Measurements from ENCODE around the gene FAM90A1.
"Not testable (repeated sequence)": the region's sequence is repeated elsewhere in the genome, so short reads cannot be mapped to it uniquely, and the experiment has no call there.

DNA sequence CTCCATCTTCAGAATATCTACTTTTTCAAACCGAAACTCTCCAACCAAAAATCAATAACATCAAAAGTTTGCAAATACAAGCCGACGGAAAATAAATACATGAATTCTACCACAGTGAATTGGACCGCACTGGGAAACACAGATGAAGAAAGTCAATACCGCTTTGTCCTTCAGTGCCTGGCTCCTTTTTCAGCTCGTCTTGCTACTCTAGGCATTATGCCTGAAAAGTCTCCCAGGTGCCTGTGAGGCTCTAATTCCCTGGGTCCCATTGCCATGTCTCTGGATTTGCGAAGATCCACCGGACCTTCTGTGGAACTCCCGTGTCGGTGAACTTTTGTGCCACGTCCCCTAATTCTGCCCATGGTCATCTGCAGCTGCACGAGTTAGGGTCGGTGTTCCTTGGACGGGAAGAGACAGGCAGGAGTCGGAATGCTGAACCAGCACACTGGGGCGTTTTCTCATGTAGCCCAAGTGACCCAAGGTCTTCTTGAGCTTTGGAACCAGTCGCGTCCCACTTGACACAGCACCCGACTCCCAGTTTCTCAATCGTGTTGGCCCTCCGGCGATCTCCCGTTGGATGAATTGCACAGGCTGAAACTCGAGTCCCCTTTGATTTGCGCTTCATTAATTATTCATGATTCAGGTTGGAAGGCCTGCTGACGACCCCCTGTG, 8.6 kb downstream of the FAM90A1 start:
- TF ChIP-seq, protein P1, sequence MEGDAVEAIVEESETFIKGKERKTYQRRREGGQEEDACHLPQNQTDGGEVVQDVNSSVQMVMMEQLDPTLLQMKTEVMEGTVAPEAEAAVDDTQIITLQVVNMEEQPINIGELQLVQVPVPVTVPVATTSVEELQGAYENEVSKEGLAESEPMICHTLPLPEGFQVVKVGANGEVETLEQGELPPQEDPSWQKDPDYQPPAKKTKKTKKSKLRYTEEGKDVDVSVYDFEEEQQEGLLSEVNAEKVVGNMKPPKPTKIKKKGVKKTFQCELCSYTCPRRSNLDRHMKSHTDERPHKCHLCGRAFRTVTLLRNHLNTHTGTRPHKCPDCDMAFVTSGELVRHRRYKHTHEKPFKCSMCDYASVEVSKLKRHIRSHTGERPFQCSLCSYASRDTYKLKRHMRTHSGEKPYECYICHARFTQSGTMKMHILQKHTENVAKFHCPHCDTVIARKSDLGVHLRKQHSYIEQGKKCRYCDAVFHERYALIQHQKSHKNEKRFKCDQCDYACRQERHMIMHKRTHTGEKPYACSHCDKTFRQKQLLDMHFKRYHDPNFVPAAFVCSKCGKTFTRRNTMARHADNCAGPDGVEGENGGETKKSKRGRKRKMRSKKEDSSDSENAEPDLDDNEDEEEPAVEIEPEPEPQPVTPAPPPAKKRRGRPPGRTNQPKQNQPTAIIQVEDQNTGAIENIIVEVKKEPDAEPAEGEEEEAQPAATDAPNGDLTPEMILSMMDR (IDR thresholded peaks at IDR 0.05; ENCODE audit: low read depth, low read length, poor library complexity, severe bottlenecking), result not testable (repeated sequence)
- not testable (repeated sequence) for TF ChIP-seq EZH2phosphoT487 (IDR thresholded peaks at IDR 0.05; ENCODE audit: borderline replicate concordance, low read length)

Measured in DOHH2 (cell line).